Frontal cortex (tissue), 4 donors: Measurements from ENCODE around the gene GUK1. TPM values are rescaled to one million over a fixed set of nuclear protein-coding genes. Genes with fewer than 3 reads are reported as not detected.

ENCODE experiments used
- DNase-seq, 2 donors: peaks; one replicate each; pipeline ENCODE4 v3.0.0; 2012; ENCODE audit warnings: low spot score in 2 of 2
- FAIRE-seq: peaks from 2 replicates; lab custom pipeline; 2012; peaks lifted over from hg19 to GRCh38; lab: Jason Lieb, UNC
- total RNA-seq: library from RNA; depleted of rRNA; stranded (reverse); fragments of >200 nt; gene quantifications from one replicate; pipeline ENCODE4 v1.2.3, GENCODE V29; 2014
- donor health status: control.
- donor health status: control.
- donor health status: control.

GUK1 gene
- total RNA-seq, 1 donor from 2014 or later, result 130 TPM

GRCh38 chr1:228120857-228121489 is 19.1 kb upstream of the GUK1 start:
- DNase-seq (no peak), FAIRE-seq (no peak)

DNA sequence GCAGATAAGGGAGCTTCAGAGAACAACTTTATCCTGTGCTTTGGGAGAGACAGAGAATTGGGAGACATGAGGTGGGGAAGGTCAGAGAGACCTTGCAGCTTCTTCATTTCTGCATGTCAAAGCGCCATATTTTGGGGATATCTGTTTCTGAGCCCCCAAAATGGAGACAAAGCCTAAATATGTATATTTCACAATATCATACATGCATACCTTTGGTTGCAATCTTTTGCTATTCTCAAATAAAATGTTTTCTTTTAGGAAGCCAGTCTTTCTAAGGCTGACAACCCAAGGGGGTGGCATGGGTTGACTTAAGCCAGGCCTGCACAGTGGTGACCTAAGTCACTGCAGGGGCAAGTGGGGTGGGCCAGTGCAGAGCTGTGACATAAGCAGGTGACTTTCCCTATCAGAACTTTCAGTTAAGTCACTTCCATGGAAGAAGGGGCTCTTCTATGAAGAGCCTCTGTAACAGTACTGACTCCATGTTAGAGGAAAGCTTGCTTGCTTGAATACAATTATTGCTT is 17.1 kb upstream of the GUK1 start:
- DNase-seq (no peak), FAIRE-seq (no peak)

DNA sequence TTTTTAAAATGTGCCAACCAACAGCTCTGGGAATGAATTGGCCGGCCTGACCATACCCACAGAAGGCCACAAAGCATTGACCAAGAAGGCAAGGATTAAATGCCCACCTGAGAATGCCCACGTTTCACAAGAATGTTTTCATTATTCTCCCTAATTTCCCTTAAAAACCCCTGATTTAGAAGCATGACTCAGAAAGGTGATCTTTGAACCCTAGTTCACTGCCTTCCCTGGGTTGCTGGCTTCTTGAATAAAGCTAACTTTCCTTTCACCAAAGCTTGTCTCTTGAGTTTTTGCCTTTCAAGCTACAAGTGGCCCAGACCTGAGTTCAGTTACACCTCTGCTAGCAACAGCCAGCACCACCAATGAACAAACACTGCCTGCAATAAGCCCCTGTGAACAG is 16.6 kb upstream of the GUK1 start:
- FAIRE-seq, result no peak

DNA sequence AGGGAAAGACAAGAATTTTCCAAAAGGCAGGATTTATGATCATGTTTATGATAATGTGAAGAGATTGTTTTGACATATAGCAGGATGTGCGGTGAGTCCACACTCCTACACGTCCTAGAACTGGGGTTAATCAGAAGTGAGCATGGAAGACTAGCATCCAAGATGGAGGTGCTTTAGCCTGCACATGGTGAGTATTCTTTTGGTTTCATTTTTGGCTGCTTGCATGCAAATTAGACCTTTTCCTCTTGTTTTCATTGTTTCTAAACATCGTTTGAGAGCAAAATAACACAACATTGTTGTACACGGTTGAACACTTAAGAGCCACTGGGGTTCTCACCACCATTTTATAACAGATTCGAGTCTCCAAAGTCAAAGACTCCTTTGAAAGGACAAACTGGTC is 14.9 kb upstream of the GUK1 start:
- FAIRE-seq (no peak), DNase-seq (no peak)

More for the DNA sequence above, 16.6 kb upstream of the GUK1 start:
- no peak for DNase-seq

DNA sequence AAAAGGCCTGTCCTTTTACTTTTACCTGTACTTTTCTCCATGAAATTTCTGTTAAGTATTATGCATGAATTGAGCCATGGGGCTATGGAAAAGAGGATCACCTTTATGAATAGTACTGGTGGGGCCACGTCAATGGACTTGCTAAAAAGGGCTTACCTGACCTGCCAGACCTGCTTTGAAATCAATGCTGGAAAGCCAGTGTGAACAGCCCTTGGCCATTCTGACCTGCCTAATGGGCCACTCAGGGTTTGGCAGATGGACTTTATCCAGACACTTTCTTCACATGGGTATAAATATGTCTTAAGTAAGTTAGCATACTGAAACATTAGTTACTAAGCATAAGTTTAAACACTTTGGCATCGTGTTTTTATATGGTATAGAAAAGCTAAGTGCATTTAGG is 8.3 kb upstream of the GUK1 start:
- DNase-seq, result no peak
- no peak for FAIRE-seq

- DNase-seq (no peak), FAIRE-seq (no peak)
Measured at GRCh38 chr1:228134591-228134990, 5.5 kb upstream of the GUK1 start.

DNA sequence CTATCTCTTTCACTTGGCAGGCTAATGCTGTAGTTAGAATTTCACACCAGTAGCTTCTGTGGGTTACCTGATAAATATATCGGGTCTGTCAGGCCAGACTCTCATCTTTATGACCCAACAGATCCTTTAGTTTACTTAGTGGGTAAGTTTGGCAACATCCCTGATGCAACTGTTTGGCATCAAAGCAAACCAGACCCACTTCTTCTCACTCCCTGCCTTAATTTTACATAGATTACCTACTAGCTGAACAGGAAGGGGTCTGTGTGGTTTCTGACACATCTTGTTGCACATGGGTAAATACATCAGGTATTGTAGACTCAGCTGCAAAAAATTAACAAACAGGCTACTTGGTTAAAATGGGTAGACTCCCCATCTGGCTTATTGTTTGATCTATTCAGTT is 3.2 kb upstream of the GUK1 start:
- no peak for DNase-seq
- no peak for FAIRE-seq

DNA sequence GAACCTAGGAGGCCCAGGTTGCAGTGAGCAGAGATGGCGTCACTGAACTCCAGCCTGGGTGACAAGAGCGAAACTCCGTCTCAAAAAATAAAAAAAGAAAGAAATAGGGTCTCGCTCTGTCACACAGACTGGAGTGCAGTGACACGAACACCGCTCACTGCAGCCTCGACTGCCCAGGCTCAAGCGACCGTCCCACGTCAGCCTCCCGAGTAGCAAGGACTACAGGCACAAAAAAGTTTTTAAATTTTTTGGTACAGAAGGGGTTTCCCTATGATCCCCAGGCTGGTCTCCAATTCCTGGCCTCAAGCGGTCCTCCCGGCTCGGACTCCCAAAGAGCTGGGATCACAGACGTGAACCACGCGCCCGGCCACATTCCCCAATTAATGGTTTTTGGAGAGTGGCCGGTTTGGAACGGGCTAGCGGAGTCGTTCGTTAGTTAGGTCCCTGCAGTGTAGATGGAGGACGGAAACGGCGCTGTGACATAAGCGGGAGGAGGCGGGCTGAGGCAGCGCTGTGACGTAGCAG is 611 bp upstream of the GUK1 start:
- DNase-seq (no peak), FAIRE-seq (no peak)

- peak in 1 of 2 donors; percentile 17 for DNase-seq
- no peak for FAIRE-seq
Measured at GRCh38 chr1:228140724-228141225, 696 bp downstream of the GUK1 start.

DNA sequence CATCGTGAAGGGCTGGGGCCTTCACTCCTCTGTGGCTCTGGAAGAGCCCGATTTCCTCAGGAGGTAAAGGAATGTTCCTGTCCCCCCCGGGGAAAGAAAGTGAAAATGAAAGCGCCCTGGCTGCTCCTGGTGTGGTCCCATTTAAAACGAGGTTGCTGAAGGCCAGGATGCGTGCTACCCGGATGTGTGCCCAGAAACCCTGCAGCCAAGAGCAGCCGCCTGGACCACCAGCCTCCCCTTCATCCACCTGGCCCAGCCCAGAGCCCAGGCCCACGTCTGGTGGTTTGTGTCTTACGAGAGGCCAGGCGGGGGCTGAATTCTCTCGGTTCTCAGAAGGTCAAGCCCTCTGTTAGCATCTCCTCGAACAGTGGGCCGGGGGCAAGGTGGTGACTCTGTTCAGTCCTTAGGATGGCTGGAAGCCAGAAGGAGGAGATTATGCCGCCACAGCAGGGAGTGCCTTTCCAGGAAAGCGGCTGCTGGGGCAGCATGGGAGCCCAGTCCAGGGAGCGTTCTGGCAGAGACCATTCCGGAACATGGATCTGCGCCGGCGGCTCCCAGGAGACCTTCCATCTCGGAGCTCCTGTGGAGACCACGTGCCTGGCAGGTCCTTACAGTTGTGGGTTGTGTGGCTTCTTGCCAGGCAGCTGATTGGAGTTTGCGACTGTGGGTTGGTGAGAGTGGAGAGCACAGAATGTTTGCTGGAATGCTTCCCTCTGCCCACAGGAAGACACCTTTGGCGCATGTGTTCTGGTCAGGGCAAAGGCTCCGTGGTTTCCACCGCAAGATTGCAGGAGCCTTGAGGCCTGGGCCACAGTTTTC is 1.4 kb downstream of the GUK1 start:
- no peak for FAIRE-seq
- DNase-seq, result peak in 1 of 2 donors; percentile 26

- no peak for DNase-seq
- no peak for FAIRE-seq
Measured at GRCh38 chr1:228142155-228142691, 2.1 kb downstream of the GUK1 start.

GRCh38 chr1:228142701-228143136 is 2.6 kb downstream of the GUK1 start:
- DNase-seq, result peak in 1 of 2 donors; percentile 30
- no peak for FAIRE-seq

DNA sequence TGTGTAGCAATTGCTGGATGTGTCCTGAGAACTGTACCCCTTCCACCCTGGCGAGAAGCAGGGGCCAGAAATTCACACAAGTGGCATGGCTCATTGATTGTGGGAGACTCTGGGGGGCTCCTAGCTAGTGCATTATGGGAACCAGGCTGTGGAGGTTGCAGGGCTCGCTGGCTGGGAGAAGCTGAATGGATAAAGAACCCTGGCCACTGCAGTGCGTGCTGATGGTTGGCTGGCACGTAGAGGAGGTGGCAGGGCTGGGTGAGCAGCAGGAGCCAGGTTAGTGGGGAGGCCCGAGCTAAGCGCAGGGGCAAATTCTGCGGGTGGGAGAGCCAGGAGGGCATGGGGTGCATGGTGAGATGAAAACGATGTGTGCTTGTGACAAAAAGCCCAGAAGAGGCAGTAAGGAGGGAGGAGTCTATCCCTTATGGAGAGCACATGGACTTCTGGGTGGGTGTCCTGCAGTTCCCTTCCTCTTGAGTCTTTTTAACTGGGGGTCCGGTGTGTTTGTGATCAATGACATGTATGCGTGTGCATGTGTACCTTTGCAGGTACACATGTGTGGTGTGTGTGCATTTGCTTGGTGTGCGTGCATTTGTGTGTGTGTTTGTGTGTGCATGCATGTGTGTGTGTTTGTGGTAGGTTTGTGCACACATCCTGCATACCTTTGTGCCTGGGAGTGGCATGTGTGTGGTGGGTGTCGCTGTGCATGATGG is 3.6 kb downstream of the GUK1 start:
- DNase-seq, result peak in 1 of 2 donors; percentile 20
- no peak for FAIRE-seq

- DNase-seq (peak in 1 of 2 donors; percentile 12), FAIRE-seq (no peak)
Measured at GRCh38 chr1:228144193-228144992, 4.3 kb downstream of the GUK1 start.

DNA sequence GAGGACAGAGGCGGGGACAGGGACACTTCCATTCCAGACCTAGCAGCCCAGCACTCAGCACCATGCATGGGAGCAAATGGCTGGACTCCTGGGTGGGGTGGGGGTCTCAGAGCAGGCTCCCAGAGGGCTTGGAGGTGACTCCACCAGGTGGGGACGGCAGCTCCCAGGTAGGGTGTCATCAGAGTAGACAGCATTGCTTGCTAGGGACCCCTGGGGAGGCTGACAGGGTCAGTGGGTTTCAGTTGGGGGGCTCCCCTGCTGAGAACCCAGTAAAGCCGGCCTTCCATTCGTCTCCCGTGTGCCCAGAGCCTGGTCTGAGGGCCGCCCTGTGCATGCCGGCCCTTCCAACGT is 4.9 kb downstream of the GUK1 start:
- DNase-seq, result no peak
- FAIRE-seq, result no peak

GRCh38 chr1:228145463-228146416 is 5.7 kb downstream of the GUK1 start:
- FAIRE-seq, result no peak
- DNase-seq, result no peak

GRCh38 chr1:228146417-228147150 is 6.5 kb downstream of the GUK1 start:
- DNase-seq (no peak), FAIRE-seq (no peak)
